Right lobe of liver (tissue), 4 donors: ENCODE data around the gene FBXW5.

Source experiments
- POLR2A ChIP-seq: fragments of 450-650 bp; IDR thresholded peaks from one replicate; pipeline ENCODE4 v1.6.1; 2017; ENCODE audit warnings: antibody characterized with exemption, mild to moderate bottlenecking
- TF ChIP-seq, protein P1 (sequence below), 4 donors: fragments of 200-600 bp in 3 of 4; fragments of 450-650 bp in 1 of 4; IDR thresholded peaks; one replicate each; pipeline versions ENCODE4 v1.5.1 to v1.8.0; 2016 to 2022; ENCODE audit warnings: antibody characterized with exemption in 4 of 4, mild to moderate bottlenecking in 2 of 4
- donor health status: DM: no; HTN: no; CAD: no.
- donor health status: DM: no; HTN: no; CAD: no.
- donor health status: DM: no; HTN: yes; CAD: no.

DNA sequence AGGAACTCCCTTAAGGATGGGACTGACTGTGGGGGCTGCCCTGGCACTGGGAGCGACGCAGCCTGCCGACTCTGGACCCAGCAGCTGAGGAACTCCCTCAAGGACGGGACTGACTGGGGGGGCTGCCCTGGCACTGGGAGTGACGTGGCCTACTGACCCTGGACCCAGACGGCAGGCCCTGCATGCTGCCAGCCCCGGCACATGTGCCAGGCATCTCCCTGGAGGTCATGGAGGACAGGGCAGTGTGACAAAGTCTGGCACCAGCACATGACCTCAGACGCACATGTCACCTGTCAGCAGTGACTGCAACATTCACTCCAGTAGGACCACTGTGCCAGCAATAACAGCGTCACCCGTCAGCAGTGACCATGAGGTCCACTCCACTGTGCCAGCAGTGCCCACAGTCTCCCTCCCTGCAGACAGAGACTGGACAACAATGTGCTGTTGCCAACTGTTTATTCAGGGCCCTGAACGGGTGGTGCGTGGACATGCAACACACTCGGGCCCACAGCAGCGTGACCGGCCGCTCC, 4.5 kb downstream of the FBXW5 start:
- TF ChIP-seq, protein P1, sequence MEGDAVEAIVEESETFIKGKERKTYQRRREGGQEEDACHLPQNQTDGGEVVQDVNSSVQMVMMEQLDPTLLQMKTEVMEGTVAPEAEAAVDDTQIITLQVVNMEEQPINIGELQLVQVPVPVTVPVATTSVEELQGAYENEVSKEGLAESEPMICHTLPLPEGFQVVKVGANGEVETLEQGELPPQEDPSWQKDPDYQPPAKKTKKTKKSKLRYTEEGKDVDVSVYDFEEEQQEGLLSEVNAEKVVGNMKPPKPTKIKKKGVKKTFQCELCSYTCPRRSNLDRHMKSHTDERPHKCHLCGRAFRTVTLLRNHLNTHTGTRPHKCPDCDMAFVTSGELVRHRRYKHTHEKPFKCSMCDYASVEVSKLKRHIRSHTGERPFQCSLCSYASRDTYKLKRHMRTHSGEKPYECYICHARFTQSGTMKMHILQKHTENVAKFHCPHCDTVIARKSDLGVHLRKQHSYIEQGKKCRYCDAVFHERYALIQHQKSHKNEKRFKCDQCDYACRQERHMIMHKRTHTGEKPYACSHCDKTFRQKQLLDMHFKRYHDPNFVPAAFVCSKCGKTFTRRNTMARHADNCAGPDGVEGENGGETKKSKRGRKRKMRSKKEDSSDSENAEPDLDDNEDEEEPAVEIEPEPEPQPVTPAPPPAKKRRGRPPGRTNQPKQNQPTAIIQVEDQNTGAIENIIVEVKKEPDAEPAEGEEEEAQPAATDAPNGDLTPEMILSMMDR (IDR thresholded peaks at IDR 0.05), result no peak
- TF ChIP-seq POLR2A, result peak; percentile 24
